HG03196 (cell line): ENCODE measurements around the gene GFRAL.
"Not testable (repeated sequence)": the region's sequence is repeated elsewhere in the genome, so short reads cannot be mapped to it uniquely, and the experiment has no call there.

Experiments used
- ATAC-seq: cut with Tn5 transposase; IDR thresholded peaks from one replicate; pipeline ENCODE4 v1.9.1; 2021; ENCODE audit not compliant: unreplicated experiment

The GFRAL gene, protein sequence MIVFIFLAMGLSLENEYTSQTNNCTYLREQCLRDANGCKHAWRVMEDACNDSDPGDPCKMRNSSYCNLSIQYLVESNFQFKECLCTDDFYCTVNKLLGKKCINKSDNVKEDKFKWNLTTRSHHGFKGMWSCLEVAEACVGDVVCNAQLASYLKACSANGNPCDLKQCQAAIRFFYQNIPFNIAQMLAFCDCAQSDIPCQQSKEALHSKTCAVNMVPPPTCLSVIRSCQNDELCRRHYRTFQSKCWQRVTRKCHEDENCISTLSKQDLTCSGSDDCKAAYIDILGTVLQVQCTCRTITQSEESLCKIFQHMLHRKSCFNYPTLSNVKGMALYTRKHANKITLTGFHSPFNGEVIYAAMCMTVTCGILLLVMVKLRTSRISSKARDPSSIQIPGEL

DNA sequence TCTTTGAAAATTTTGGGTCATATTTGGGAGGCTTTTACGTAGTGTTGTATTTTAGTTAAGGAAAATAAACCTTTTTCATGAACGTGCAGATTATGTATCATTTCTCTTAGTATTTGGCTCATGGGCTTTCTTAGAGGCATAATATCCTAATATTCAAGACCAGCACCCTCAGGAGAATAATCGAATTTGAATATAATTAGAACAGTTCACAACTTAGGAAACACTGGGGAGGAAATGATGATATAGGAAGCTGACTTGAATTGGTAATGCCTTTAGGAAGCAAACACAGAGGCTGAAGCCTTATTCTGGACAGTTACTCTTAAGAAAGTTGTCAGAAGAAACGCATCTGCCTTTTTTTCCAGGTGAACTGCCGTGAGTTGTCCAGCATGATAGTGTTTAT lies at the start of gene GFRAL:
GFRAL (plus strand) TSS at position 301 of the 400 bp plus-strand sequence; CDS start at position 387, 86 bp downstream.
- no peak for ATAC-seq

DNA sequence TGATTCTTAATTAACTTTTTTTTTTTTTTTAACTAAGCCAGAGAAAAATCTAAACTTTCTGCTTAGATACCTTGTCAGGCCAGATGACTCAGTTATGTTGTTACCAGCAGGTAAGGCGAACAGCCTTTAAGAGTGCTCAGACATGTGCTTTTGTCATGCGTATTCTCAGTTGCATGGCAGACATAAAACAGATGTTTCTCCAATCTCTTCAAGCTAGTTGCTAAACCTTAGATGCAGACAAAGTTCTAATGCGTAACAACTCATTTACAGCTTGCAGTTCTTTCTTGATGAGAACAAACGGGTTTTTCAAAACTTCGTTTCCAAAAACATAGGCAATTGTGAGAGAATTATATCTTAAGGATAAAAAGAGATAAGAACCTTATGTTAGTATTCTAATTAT lies 49.6 kb upstream of the GFRAL start:
- ATAC-seq, result no peak

DNA sequence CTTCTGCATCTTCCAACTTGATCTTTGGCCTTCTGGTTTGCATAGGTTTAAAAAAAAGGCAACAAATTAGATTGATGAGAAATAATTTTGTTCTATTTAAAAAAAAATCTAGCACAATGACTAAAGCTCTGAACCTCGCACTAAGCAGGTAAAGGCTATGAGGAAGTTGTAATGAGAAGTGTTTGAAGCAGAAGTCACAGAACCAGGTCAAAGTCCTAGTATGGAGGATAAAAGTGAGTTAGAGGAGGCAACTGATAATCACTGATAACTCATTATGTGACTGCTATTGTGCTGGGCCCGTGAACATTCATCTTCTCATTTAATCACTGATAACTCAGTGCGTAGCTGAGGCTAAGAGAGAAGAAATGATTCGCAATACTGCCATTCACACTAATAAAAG lies 46.1 kb upstream of the GFRAL start:
- no peak for ATAC-seq

DNA sequence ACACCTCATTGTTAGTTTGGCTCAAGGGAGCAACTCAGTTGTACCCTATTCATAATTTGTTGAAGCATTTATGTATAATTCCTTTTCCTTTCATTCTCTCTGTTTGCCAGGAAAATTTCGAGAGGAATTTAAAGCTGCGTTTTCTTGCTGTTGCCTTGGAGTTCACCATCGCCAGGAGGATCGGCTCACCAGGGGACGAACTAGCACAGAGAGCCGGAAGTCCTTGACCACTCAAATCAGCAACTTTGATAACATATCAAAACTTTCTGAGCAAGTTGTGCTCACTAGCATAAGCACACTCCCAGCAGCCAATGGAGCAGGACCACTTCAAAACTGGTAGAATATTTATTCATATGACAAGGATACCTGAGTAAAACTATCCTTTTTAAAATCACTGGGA lies 45.2 kb upstream of the GFRAL start:
- ATAC-seq, result no peak

DNA sequence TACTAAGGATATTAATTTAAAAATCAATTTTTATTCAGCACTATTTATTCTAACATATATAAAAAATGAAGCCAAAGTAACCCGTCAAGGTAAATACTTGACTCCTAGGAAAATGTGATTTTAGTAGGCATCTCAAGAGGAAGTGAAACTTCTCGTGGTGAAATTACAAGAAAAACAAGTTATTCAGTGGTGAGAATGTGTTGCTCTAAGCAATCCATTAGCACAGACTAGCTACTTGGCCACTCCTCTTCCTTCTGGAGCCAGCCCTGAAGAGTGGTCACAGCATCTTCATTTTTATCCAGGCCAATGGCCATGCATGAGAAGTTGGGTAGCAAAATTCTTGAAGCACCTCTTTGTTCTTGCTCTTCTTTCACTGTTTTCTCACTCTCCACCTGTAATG lies 40.4 kb upstream of the GFRAL start:
- no peak for ATAC-seq

DNA sequence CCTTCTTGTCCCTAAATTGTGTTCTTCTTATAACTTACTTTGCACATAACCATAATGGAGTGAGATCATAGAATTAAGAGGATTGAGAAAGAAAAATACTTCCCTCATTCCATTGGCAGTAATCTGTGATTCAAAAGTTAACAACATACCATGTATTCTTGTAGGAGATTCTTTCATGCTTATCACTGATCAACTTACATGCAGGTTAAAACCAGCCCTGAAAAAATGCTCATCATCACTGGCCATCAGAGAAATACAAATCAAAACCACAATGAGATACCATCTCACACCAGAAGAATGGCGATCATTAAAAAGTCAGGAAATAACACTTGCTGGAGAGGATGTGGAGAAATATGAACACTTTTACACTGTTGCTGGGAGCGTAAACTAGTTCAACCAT lies 36.5 kb upstream of the GFRAL start:
- ATAC-seq, result no peak

DNA sequence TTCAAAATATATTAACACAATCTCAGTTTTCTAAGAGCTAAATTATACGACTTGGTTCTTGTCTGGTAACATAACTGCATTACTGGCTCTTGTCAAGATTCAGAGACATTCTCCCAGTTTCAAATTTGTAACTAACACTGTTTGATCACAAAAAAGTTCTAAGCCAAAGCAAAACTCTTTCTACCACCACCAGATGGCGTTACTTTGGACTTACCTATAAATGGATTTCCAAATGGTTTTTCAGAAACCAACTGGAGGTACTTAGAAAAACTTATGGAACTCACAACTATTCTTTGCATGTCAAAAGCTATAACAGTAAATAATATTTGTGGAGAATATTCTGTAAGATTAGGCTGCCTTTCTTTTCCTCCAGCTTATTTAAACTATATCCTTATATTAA lies 34.2 kb upstream of the GFRAL start:
- ATAC-seq, result no peak

DNA sequence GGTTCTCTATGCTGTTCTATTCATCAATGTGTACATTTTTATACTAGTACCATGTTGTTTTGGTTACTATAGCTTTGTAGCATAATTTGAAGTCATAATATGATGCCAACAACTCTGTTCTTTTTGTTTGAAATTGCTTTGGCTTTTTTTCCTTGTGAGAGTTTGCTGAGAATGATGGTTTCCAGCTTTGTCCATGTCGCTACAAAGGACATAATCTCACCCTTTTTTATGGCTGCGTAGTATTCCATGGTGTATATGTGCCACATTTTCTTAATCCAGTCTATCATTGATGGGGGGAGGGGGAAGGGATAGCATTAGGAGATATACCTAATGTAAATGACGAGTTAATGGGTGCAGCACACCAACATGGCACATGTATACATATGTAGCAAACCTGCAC lies 30.1 kb upstream of the GFRAL start:
- not testable (repeated sequence) for ATAC-seq

DNA sequence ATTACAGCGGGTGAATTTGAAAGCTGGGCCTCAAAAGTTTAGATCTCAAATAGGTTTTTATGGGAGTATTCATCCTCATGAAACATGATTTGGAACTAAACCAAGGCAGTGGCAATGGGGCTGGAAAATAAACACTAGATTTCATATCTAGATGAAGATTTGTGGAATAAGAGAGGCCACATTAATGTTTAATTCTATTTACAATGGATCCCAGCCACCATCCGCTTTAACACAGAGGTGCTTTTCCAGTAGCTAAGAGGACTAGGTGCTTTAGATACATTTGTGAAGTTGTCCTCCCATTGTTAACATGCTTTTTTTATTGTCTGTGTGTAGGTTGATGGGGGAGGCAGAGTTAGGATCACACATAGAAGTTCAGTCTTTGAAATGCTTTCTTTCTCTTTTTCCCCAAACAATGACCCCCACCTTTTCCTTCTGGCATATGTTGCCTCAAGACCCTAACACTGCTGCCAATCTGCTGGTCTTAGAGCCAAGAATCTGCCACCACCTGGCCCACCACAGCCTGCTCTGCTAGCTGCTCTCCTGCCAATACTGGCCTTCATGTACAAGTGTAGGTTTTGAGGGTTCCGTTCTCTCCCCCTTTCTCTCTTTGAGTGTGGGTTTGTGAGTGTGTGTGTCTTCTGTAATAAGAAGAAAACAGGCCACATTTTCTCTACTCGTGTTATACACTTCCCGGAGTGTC lies 27.8 kb upstream of the GFRAL start:
- no peak for ATAC-seq

DNA sequence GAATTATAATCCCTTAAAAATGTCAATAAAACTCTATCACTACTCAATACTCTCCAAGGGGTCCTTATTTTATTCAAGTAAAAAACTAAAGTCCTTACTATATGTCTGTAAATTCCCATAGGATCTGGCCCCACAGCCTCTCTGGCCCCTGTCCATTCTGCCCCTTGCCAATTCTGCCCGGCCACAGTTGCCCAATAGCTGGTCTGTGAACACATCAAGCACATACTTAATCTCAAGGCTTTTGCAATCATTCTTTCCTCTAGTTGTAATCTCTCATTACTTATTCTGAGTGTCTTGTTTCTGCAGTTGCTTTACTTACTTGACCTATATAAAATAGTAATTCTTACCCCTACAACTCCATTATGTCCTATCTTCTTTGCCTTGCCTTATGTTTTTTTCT lies 22.5 kb upstream of the GFRAL start:
- no peak for ATAC-seq

DNA sequence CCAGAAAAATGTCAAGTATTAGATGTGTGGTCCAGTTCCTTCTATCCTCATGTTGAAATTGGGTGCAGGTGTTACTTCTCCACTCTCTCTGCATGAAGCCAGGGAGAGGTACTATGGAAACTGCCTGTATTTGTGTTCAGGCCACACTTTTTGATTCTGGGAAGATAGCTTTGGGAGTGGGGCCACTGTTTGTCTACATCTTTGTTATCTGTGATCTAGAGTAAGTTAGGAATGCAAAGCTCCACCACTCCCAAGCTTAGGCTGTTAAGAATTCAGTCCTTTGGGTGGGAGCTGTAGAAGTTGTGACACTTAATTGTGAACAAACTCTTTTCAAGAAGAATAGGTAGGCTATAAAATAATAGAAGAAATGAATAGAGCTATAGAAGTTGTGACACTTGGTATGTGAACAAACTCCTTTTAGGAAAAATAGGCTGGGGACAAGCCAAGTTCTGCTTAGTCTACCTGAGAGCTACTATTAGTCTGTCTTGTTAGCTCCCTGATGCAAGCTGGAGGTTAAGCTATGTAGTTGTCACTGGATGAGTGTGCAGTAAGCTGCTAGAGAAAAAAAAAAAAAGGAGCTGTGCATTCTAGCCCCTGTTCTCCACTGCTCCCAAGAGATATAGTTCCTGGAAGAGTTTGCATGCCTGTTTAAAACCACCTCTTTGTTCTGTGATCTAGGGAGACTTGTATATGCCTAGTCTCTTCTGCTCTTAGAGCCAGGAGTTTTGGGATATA lies 7.1 kb upstream of the GFRAL start:
- ATAC-seq, result no peak

DNA sequence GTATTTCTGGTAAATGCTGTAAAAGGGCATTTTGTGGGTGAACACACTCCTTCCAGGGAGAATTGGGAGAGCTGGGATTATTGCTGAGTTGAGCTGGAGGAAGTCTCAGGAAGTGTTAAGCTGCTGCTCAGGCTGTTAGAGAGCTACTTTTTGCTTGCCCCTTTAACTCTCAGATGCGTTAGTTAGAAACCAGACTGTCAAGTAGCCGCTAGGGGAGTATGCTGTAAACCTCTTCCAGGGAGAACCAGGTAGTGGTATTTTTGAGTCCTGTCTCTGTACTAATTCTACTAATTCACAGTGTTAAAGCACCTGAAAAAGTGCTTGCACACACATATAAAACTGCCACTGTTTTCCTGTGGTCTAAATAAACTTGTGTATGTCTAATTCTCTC lies 6.6 kb upstream of the GFRAL start:
- no peak for ATAC-seq

DNA sequence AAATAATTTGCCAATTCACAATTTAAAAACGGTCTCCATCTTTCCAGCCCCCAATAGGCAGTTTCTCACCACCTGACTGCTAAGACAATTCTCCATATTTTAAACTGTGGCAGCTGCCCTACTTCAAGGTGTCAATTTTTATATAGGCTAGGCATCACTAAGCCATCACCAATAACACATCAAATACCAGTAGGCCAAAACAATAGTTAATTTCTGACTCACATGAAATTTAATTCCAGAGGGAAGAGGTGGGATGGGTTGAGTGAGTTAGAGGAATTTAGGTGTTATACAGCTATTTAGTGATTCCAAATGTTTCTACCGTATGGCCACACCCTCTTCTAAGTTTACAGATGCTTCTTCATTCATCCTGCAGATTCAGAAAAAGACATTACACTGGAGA lies 49.9 kb downstream of the GFRAL start:
- ATAC-seq, result no peak

DNA sequence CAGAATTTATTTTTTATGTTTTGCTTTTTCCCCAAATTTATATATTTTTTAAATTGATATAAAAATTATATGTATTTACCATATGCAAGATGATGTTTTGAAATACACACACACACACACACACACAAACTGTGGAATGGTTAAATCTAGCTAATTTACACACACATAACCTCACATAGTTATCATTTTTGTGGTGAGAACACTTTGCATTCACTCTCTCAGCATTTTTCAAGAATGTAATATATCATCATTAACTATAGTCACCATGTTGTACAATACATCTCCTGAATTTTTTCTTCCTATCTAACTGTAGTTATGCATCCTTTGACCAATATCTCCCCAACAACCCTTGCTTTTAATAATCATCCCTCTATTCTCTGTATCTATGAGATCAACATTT lies 52.2 kb downstream of the GFRAL start:
- ATAC-seq, result no peak

DNA sequence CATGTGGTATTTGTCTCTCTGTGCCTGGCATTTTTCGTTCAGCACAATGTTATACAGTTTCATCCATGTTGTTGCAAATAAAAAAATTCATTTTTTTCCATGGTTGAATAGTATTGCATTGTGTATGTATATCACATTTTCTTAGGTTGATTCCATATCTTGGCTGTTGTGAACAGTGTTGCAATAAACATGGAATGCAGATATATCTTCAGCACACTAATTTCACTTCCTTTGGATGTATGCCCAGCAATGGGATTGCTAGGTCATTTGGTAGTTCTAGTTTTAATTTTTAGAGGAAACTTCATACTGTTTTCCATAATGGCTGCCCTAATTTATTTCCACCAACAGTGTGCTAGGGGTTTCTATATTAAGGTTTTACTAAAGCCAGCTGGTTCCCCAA lies 52.6 kb downstream of the GFRAL start:
- no peak for ATAC-seq

DNA sequence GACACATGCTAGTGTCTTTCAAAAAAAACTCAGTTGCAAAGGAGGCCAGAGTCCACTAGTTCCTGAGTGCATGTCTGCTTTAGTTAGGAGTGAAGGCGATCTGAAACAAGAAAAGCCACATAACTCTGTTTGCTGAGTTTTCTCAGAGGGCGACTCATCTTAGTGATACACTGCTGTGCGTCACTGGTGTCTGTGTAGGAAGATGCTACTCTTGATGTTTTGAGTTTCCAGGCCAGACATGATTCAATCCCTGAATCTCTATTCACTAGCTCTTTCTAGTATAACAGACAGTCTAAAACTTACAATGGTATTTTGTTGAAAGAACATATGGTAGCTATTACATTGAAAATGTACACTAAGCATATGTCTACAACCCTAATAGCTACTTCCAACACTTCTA lies 60.9 kb downstream of the GFRAL start:
- ATAC-seq, result no peak

DNA sequence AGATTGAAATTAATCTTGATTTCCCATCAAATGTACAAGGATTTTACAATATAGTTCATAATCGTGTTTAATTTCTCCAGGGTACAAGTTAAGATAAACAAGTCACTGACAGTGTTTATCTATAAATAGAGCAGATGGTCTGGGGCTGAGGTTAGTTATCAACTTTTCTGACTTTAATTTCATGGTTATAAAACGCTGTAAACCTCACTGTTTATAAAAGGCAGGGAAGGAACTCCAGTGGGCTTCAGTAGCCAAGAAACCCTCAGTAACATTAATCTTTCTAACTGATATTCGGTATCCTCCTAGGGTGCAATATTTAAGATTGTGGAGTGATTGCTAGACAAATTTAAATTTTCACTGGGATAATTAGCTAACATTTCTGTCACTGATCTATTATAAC lies 68.6 kb downstream of the GFRAL start:
- no peak for ATAC-seq

DNA sequence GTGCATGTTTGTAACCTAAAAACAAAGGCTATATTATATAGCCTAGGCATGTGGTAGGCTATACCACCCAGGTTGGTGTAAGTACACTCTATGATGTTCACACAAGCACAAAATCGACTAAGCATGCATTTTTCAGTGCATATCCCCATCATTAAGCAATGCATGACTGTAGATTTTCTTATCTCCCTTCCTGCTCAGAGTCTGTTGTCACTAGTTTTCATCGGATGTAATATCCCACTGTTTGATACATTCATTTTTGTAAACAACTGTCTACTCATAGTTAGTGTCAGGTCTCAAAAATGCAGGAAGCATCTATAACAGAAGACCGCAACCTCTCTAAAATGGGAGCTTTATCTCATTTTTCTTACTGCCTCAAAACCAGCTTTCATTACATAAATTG lies 70.7 kb downstream of the GFRAL start:
- no peak for ATAC-seq

DNA sequence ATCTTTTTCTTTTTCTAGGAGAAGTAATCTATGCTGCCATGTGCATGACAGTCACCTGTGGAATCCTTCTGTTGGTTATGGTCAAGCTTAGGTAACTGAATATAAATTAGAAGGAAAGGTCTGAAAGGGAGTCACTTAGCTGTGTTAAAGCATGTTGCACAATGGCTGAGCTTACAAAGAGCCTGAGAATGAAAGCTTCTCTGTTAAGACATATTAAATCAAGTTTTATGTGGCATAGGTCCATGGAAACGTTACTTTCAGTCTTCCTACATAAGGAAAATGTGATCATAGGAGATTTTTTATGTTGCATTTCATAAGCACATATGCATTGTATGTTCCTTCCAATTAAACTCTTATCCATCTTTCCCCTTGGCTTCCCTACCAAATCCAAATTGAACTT lies 72.1 kb downstream of the GFRAL start:
- ATAC-seq, result no peak

DNA sequence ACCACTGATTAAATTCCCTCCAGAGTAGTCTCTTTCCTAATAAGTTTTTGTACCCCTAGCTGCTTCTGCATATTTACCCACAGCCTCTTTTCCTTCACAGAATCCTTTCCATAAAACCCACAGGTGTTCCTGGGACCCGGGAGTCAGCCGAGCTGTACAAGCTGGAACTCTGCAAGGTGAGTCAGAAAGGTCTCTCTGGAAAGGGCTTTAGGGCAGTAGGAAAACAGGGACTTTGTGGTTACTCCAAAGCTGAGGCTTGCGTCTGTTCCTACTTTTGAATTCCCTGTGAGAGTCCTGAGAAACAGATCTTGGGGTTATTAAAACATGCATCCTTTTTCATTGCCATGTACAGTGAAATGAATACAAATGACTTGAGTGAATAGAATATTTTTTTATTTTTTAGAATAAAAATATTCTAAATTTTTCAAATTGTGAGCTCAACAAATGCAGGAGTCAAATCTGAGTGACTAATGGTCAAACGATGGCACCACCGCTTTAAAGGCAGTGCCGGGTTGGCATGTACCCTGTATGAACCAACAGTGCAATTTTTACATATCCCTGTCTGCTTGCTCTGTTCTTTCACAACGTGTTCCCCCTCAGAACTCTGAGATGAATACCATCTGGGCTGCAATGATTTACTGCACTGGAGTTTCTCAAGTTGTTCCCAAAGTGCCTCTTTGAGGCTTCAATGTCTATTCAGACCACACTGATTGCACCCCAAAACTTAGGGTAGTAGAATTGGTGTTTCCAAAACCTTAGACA lies 78.4 kb downstream of the GFRAL start:
- ATAC-seq, result no peak

DNA sequence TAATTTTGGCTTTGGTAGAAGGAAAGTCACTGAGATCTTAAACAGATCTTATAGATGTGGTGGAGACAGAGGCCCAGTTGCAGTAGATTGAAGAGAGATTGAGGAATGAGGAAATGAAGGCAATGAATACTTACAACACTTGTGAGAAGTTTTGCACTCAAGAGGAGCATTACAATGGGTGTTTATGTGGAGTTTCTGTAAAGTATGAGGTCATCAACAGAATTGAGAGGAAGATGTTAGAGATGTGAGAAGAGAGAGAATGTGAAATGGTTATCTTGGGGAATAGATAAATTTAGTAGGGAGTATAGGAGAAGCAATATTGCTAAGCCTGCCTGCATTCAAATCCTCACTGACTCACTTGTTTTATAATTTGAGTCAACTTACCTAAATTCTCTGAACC lies 83.4 kb downstream of the GFRAL start:
- no peak for ATAC-seq
